COLO829 (cell line): ENCODE measurements around the gene HHIP.
"Not testable (repeated sequence)": the region's sequence is repeated elsewhere in the genome, so short reads cannot be mapped to it uniquely, and the experiment has no call there.

Experiments used
- DNase-seq: peaks from one replicate; pipeline ENCODE4 v3.0.0; 2012; ENCODE audit warnings: low spot score

HHIP gene

GRCh38 chr4:144748814-144749555 lies 103.0 kb downstream of the HHIP start:
- no peak for DNase-seq

- DNase-seq = no peak
These were observed 104.4 kb downstream of the HHIP start for GRCh38 chr4:144750348-144750747.

- DNase-seq = peak; percentile 42
These were observed 108.8 kb downstream of the HHIP start for GRCh38 chr4:144754562-144755410.

GRCh38 chr4:144757969-144758368 lies 112.0 kb downstream of the HHIP start:
- DNase-seq = no peak

GRCh38 chr4:144768809-144769208 lies 122.9 kb downstream of the HHIP start:
- not testable (repeated sequence) for DNase-seq

GRCh38 chr4:144778364-144778763 lies 132.4 kb downstream of the HHIP start:
- no peak for DNase-seq

GRCh38 chr4:144782345-144782744 lies 136.4 kb downstream of the HHIP start:
- DNase-seq = no peak

- no peak for DNase-seq
These were observed 140.0 kb downstream of the HHIP start for GRCh38 chr4:144785961-144786360.

GRCh38 chr4:144787365-144788258 lies 141.7 kb downstream of the HHIP start:
- DNase-seq = peak; percentile 60

GRCh38 chr4:144788469-144788868 lies 142.5 kb downstream of the HHIP start:
- no peak for DNase-seq

GRCh38 chr4:144791933-144792332 lies 146.0 kb downstream of the HHIP start:
- DNase-seq = not testable (repeated sequence)
